Measurements from ENCODE around the gene ZNF555.

The ZNF555 gene

GRCh38 chr19:2827022-2827421 lies 14.3 kb upstream of the ZNF555 start:
- no peak for DNase-seq (ENCODE audit: low read depth)

GRCh38 chr19:2827840-2828489 lies 13.3 kb upstream of the ZNF555 start:
- DNase-seq (ENCODE audit: low read depth) = no peak

- no peak for DNase-seq (ENCODE audit: low read depth)
Observed at GRCh38 chr19:2834294-2834871, 6.9 kb upstream of the ZNF555 start.

GRCh38 chr19:2837430-2837829 lies 3.8 kb upstream of the ZNF555 start:
- DNase-seq (ENCODE audit: low read depth) = no peak

GRCh38 chr19:2841855-2842574 lies 740 bp downstream of the ZNF555 start:
- DNase-seq (ENCODE audit: low read depth) = peak; percentile 15

GRCh38 chr19:2845107-2845506 lies 3.8 kb downstream of the ZNF555 start:
- DNase-seq (ENCODE audit: low read depth) = no peak

GRCh38 chr19:2846180-2846894 lies 5.1 kb downstream of the ZNF555 start:
- DNase-seq (ENCODE audit: low read depth) = no peak

- DNase-seq (ENCODE audit: low read depth) = no peak
Observed at GRCh38 chr19:2847507-2847906, 6.2 kb downstream of the ZNF555 start.

- DNase-seq (ENCODE audit: low read depth) = no peak
Observed at GRCh38 chr19:2848616-2849015, 7.3 kb downstream of the ZNF555 start.

GRCh38 chr19:2850256-2850925 lies 9.1 kb downstream of the ZNF555 start:
- no peak for DNase-seq (ENCODE audit: low read depth)

GRCh38 chr19:2852598-2852997 lies 11.3 kb downstream of the ZNF555 start:
- no peak for DNase-seq (ENCODE audit: low read depth)

- no peak for DNase-seq (ENCODE audit: low read depth)
Observed at GRCh38 chr19:2853015-2853606, 11.8 kb downstream of the ZNF555 start.

GRCh38 chr19:2854849-2855248 lies 13.6 kb downstream of the ZNF555 start:
- DNase-seq (ENCODE audit: low read depth) = no peak

- no peak for DNase-seq (ENCODE audit: low read depth)
Observed at GRCh38 chr19:2856457-2857050, 15.3 kb downstream of the ZNF555 start.

- DNase-seq (ENCODE audit: low read depth) = no peak
Observed at GRCh38 chr19:2858864-2859263, 17.6 kb downstream of the ZNF555 start.

GRCh38 chr19:2863816-2864215 lies 22.5 kb downstream of the ZNF555 start:
- no peak for DNase-seq (ENCODE audit: low read depth)

GRCh38 chr19:2865334-2866100 lies 24.2 kb downstream of the ZNF555 start:
- DNase-seq (ENCODE audit: low read depth) = no peak

- no peak for DNase-seq (ENCODE audit: low read depth)
Observed at GRCh38 chr19:2866495-2867024, 25.3 kb downstream of the ZNF555 start.

- no peak for DNase-seq (ENCODE audit: low read depth)
Observed at GRCh38 chr19:2867025-2867991, 26.0 kb downstream of the ZNF555 start, which contains the start of gene ZNF556. Gene ZNF556, plus strand, starts transcription at chr19:2867335. Its CDS starts 87 bp downstream, at chr19:2867422.
